Measurements from ENCODE around the gene SLC22A7. TPM values are rescaled to one million over a fixed set of nuclear protein-coding genes. Genes with fewer than 3 reads are reported as not detected.

The SLC22A7 gene
- polyA plus RNA-seq, 1 donor (not counting 4 experiments of a cell fraction or from before 2014, with no cell fraction given): not detected

DNA sequence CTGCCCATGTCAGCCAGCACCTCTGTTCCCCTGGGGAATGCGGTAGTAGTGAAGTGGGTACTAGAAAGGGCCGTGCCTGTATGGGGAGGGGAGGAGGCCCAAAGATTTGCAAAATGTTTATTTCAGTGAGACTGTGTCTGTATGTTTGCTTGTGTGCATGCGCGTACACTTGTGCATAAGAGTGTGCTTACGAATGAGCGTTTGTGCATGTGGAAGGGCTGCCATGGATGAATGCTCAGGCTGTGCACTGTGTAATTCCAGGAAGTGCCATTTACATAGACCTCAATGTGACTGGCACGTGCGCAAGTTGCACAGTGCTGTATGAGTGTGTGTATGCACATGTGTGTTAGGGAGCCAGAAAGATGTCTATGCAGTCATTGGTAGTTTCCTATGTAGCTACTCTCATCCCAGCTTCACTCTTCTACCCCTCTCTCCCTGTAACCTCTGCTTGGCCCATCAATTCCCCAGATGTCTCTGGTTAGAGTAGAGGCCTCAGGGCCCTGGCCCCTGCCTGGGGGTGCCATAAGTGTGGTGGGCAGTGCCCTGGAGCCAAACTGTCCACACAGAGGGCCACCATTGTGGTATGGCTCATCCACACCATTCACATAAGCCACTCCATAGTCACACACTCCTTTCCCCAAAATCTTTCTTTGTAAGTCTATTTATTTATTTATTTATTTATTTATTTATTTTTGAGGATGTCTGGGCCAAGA lies 26.8 kb upstream of the SLC22A7 start:
- no peaks in the 10 kb centered on the region for H3K9me1 ChIP-seq (ENCODE audit: control insufficient read depth, extremely low read depth, insufficient read depth, low read length)
- H3K27ac ChIP-seq (ENCODE audit: control insufficient read depth, insufficient read depth, low read length): no peak overlapping the region
- no peak overlapping the region for H3K4me3 ChIP-seq (ENCODE audit: control insufficient read depth in 2 of 3, extremely low read depth in 1 of 3, insufficient read depth in 2 of 3, low read depth in 1 of 3, low read length in 3 of 3)
- H4K20me1 ChIP-seq (ENCODE audit: control insufficient read depth, extremely low read depth, insufficient read depth, low read length): no peaks in the 10 kb centered on the region
- H3K9ac ChIP-seq (ENCODE audit: control insufficient read depth, extremely low read depth, insufficient read depth, low read length): no peak overlapping the region
- TF ChIP-seq EZH2 (IDR thresholded peaks at IDR 0.05; ENCODE audit: low read length) (no peak), CTCF (optimal IDR thresholded peaks at IDR 0.05 in 1 of 3, IDR thresholded peaks at IDR 0.05 in 1 of 3, conservative IDR thresholded peaks at IDR 0.05 in 1 of 3; ENCODE audit: extremely low read depth in 1 of 3, insufficient read depth in 2 of 3, low read length in 3 of 3) (no peak)
- H3K4me2 ChIP-seq (ENCODE audit: control insufficient read depth, extremely low read depth, insufficient read depth, low read depth, low read length): no peak overlapping the region
- no peaks in the 10 kb centered on the region for H3K79me2 ChIP-seq (ENCODE audit: control insufficient read depth, insufficient read depth, low read length)
- no peaks in the 10 kb centered on the region for H3K36me3 ChIP-seq (ENCODE audit: control insufficient read depth in 2 of 2, extremely low read depth in 1 of 2, insufficient read depth in 2 of 2, low read length in 2 of 2)
- DNase-seq (ENCODE audit: low read depth, low spot score) (no peak), FAIRE-seq (no peak)
- no peak overlapping the region for H2AFZ ChIP-seq (ENCODE audit: control insufficient read depth, low read length)
- H3K9me3 ChIP-seq (ENCODE audit: control insufficient read depth, low read depth, low read length): no peaks in the 10 kb centered on the region
- H3K4me1 ChIP-seq (ENCODE audit: control insufficient read depth, extremely low read depth, insufficient read depth, low read length): peaks cover 5% of the 10 kb centered on the region
- H3K27me3 ChIP-seq (ENCODE audit: control insufficient read depth, extremely low read depth, insufficient read depth, low read length): peaks cover 57% of the 10 kb centered on the region
- dilution Hi-C loops (cut with MboI; ENCODE audit: extremely low pct_ligation_motif_present, low sequenced_read_pairs): no loop called here

DNA sequence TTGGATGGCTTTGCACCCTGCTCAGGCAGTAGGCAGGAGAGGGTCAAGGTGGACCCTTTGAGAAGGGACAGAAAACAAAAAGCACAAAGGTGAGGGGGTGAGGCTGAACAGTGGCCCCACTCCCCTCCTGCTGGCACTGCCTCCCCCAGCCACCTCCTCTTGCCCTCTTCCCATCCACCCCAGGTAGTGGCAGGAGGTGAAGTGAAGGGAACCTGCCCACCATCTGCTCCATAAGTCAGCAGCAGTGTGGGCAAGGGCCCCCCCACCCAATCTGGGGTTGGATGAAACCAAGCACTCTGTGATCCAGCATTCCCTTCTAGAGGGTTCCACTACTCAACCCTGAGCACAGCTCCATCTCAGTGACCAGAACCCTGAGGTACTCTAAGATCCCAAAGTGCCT lies 26.1 kb upstream of the SLC22A7 start:
- FAIRE-seq (no peak), DNase-seq (ENCODE audit: low read depth, low spot score) (no peak)
- Histone ChIP-seq H3K4me3 (ENCODE audit: control insufficient read depth in 2 of 3, extremely low read depth in 1 of 3, insufficient read depth in 2 of 3, low read depth in 1 of 3, low read length in 3 of 3) (no peak overlapping the region), H3K27me3 (ENCODE audit: control insufficient read depth, extremely low read depth, insufficient read depth, low read length) (peaks cover 64% of the 10 kb centered on the region), H3K9me3 (ENCODE audit: control insufficient read depth, low read depth, low read length) (no peaks in the 10 kb centered on the region), H3K4me1 (ENCODE audit: control insufficient read depth, extremely low read depth, insufficient read depth, low read length) (peaks cover 5% of the 10 kb centered on the region), H3K36me3 (ENCODE audit: control insufficient read depth in 2 of 2, extremely low read depth in 1 of 2, insufficient read depth in 2 of 2, low read length in 2 of 2) (no peaks in the 10 kb centered on the region), H3K4me2 (ENCODE audit: control insufficient read depth, extremely low read depth, insufficient read depth, low read depth, low read length) (no peak overlapping the region), H3K9ac (ENCODE audit: control insufficient read depth, extremely low read depth, insufficient read depth, low read length) (no peak overlapping the region), H3K9me1 (ENCODE audit: control insufficient read depth, extremely low read depth, insufficient read depth, low read length) (no peaks in the 10 kb centered on the region), H3K79me2 (ENCODE audit: control insufficient read depth, insufficient read depth, low read length) (no peaks in the 10 kb centered on the region), H2AFZ (ENCODE audit: control insufficient read depth, low read length) (no peak overlapping the region), H4K20me1 (ENCODE audit: control insufficient read depth, extremely low read depth, insufficient read depth, low read length) (no peaks in the 10 kb centered on the region), H3K27ac (ENCODE audit: control insufficient read depth, insufficient read depth, low read length) (no peak overlapping the region)
- dilution Hi-C loops (cut with MboI; ENCODE audit: extremely low pct_ligation_motif_present, low sequenced_read_pairs): no loop called here
- TF ChIP-seq CTCF (optimal IDR thresholded peaks at IDR 0.05 in 1 of 3, IDR thresholded peaks at IDR 0.05 in 1 of 3, conservative IDR thresholded peaks at IDR 0.05 in 1 of 3; ENCODE audit: extremely low read depth in 1 of 3, insufficient read depth in 2 of 3, low read length in 3 of 3) (no peak), EZH2 (IDR thresholded peaks at IDR 0.05; ENCODE audit: low read length) (no peak)
